EL (cell line): ENCODE results near the gene DDX39A.
"Not testable (repeated sequence)": the region's sequence is repeated elsewhere in the genome, so short reads cannot be mapped to it uniquely, and the experiment has no call there.

ENCODE experiments used
- DNase-seq: peaks from one replicate; pipeline ENCODE4 v3.0.0-alpha.2; 2016

The DDX39A gene

DNA sequence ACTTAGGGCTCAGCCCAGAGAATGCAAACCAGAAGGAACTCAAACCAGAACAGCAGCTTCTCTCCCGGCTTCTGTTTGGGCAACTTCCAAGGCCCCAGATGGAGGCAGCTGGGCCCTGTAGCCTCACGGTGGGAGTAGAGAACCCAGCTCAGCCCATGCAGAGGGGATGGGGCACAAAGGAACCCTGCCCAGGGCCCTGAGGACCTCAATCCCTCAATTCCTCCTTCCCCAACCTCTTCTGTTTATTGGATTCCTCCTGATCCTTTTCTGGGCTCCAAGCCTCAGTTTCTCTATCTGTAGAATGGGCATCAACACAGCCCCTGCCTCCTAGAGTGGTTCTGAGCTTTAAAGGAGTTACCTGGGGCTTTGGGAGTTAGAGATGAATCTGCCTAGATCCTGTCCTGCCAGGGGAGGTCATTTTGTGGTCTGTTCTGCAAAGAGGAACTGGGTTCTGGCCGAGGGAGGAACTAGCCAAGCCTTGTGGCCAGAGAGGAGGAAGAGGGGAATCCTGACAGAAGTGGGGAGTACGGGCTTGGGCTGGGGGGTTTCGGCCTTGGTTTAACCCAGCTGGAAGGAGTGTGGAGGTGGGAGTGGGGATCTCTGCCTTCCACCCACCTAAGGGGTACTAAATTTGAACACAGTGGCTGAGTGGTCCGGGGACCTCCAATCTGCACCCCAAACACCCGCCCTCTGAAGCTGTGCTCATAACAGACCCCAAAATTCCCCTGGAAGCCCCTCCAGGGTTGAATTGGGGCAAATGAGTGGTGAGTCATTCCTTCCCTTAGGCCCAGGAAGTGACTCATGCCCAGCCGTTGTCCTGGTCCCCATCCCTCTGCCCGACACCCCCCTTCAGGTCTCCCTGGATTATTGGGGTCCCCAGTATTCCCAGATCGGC lies 35.2 kb downstream of the DDX39A start:
- DNase-seq, result peak; percentile 76

DNA sequence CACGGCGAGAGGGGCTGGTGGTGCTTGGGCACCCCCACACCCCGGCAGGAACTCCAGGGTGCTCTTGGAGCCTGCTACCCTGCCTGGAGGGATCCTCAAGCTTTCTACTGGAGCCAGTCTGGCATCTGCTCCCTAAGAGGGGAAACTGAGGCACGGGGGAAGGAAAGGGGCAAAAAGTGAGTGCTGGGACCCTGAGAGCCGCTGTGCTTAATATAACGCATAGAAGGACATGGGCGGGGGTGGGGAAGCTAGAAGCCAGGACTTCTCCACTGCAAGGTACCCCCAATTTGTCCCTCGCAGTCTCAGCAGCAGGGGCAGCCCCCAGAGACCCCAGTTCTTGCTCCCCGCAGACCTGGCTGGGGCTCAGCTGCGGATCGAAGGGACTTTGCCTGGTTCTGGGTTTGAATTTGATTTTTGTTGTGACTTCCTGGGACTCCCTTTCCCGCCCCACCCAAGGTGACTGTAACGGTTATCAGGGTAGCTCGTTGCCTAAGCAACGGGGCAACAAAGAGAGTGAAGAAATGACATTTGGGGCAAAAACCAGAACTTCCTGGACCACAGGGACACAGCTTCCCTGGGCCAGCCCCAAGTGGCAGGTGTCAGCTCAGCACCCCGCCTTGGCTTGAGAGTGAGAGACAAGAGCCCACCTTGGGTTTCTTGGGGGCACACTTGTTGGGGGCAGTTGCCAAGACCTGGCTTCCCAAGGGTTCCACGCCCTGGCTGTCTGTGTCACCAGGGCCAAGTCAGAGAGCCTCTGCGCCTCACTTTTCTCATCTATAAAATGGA lies 37.3 kb downstream of the DDX39A start:
- peak; percentile 40 for DNase-seq

DNA sequence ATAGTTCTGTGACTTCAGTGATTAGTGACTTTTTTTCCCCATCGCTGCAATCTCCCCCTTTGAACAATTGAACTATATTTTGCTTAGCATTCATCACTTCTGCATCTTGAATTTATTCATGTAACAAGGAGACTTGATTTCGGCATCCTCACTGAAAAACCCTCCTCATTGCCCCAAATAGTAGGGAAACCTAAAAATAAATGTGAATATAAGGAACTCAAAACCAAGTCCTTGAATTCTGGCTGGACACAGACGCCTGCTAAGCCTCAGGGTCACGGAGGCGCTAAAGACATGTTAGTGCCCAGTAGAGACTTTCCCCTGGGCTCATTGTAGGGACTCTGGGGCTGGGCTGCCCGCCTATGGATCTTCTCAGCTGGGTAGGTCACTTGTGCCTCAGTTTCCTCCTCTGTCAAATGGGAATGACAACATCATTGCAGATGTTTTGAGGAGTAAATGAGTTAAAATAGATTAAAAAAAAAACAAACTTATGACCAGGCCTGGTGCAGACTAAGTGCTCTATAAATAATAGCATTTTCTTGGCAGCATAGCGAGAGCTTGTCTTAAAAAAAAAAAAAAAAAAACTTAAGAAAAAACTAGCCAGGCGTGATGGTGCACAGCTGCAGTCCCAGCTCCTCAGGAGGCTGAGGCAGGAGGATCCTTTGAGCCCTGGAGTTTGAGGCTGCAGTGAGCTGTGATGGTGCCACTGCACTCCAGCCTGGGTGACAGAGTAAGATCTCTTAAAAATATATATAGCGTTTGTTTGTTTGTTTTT lies 39.7 kb downstream of the DDX39A start:
- no peak for DNase-seq

DNA sequence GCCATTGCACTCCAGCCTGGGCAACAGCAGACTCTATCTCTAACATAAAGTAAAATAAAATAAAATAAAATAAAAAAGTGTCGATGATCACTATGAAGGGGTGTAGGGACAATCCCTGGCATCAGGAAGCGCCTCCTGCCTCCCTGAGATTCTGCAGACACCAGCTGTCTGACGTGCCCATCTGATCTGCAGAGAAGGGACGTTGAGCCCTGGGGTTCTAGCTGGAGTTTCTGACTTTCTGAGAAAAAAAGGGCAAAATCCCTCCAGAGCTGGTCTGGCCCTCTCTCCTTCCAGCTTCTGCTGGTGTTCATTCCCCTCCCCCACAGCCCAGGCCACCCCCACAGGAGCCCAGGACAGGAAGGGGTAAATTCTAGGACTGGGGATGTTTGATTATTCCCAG lies 40.3 kb downstream of the DDX39A start:
- no peak for DNase-seq

DNA sequence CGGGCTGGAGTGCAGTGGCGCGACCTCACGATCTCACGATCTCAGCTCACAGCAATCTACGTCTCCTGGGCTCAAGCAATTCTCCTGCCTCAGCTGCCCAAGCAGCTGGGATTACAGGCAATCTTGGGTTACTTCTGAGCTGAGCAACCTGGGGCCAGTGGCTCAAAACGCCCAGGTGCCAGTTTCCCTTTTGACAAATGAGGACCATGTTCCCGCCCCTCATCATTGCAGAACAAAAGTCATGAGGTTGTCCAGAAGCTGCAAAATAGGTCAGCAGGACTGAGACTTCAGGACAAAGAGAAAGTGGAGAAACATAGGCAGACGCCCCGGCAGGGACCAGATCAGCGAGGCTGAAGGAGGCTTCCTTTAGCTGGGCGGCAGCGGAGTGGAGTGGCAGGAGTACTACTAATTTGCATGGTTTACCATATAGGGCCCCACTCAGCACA lies 41.2 kb downstream of the DDX39A start:
- no peak for DNase-seq

DNA sequence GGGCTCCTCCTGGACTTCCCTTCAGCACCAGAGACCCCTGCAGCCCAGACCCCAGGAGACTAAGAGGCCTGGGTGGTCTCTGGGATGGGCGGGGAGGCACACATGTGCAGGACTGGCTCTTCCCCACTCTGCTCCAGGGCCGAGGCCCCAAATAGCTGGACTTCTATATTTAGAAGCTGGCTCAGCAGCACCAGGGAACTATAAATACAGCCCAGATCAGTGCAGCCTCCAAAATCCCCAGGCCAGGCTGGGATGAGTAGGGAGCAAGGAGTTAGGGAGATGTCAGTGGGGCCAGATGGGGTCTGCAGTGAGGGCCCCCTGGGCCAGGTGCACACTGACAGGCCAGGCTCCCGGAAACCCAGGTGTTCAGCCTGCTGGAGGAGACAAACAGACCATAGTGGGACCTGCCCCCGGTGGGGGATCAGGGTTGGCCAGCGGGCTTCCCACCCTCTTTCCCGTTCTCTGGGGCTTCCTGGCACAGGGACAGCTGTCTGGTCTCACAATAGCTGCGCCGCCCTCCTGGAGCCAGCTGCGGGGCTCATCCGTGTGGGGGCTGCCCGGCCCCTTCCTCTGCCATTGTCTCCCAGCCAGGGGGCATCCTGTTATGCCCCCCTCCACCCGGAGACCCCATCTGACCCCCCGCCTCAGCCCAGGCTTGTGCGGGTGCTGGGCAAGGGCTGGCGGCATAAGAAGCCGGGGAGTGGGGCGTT lies 43.4 kb downstream of the DDX39A start:
- DNase-seq, result no peak

DNA sequence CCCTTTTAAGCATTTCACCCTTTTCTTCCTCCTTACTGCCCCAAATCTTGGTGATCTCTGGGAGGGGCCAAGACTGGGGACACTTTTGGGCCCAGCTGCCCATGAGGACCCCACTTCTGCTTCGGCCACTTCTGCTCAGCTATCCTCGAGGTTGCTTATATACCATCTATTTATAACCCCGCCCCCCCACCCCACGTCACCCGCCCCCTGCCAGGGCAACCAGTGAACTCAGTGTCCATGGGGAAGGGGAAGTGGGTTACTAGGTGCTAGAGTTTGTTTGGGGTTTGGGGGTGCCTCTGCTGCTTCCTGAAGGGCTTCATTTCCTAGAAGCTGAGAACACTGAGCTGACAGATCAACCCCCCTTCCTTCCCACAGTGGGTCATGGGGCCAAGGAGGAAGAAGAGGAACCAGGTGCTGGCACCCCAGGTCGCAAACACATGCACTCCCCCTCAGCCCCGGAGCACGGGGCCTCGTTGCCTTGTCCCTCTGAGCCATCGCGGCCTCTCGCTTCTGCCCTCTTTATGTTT lies 44.0 kb downstream of the DDX39A start:
- no peak for DNase-seq

DNA sequence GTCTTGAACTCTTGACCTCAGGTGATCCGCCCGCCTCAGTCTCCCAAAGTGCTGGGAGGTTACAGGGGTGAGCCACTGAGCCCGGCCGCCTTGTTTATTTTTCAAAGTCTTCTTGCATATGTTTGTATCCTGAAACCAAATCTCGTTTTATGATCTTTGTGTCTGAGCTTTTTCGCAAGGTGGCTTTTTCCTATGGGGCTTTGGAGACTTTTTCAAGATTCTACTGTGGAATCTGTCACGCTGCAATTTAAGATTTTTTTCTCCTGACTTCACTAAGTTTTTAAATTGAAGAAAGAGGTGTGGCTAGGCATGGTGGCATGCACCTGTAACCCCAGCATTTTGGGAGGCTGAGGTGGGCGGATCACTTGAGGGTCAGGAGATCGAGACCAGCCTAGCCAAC lies 44.8 kb downstream of the DDX39A start:
- not testable (repeated sequence) for DNase-seq

DNA sequence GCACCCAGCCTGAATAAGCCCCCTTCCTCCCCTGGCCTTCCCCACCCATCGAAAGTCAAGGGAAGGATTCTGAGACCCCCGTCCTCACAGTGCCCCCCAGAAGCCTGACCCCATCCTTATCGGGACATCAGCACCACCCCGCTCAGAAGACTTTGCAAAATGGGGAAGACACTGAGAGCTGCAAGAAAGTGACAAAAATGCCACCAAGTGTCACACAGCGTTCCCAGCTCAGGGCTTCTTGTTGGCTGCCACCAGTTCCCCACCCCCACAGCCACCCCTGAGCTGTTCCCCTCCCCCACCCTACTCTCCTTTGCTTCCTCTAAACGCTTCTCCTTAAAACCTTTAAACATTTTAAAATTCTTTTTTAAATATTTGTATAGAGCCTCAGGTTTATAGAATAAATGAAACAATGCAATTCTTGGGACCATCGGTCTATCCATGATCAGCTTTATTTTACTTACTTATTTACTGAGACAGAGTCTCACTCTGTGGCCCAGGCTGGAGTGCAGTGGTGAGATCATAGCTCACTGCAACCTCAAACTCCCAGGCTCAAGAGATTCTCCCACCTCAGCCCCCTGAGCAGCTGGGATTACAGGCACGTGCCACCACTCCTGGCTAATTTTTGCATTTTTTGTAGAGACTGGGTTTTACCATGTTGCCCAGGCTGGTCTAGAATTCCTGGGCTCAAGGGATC lies 46.6 kb downstream of the DDX39A start:
- DNase-seq, result not testable (repeated sequence)

DNA sequence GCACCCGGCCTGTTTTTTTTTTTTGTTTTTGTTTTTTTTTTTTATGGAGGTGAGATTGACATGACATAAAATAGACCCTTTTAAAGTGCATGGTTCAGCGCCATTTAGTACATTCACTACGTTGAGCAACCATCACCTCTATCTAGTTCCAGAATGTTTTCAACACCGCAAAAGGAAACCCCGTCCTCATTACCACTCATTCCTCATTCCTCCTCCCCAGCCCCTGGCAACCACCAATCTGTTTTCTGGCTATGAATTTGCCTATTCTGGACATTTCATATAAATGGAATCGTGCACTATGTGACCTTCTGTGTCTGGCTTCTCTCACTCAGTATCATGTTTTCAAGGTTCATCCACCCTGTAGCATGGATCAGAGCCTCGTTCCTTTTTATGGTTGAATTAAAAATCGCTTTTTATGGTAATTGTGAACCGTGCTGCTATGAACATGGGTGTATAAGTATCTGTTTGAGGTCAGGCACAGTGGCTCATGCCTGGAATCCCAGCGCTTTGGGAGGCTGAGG lies 47.8 kb downstream of the DDX39A start:
- DNase-seq, result no peak

DNA sequence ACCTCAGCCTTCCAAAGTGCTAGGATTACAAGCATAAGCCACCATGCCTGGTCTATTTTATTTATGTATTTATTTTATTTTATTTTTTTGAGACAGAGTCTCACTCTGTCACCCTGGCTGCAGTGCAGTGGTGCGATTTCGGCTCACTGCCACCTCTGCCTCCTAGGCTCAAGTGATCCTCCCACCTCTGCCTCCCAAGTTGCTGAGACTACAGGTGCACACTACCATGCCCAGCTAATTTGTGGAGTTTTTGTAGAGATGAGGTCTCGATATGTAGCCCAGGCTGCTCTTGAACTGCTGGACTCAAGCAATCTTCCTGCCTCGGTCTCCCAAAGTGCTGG lies 48.2 kb downstream of the DDX39A start:
- no peak for DNase-seq

DNA sequence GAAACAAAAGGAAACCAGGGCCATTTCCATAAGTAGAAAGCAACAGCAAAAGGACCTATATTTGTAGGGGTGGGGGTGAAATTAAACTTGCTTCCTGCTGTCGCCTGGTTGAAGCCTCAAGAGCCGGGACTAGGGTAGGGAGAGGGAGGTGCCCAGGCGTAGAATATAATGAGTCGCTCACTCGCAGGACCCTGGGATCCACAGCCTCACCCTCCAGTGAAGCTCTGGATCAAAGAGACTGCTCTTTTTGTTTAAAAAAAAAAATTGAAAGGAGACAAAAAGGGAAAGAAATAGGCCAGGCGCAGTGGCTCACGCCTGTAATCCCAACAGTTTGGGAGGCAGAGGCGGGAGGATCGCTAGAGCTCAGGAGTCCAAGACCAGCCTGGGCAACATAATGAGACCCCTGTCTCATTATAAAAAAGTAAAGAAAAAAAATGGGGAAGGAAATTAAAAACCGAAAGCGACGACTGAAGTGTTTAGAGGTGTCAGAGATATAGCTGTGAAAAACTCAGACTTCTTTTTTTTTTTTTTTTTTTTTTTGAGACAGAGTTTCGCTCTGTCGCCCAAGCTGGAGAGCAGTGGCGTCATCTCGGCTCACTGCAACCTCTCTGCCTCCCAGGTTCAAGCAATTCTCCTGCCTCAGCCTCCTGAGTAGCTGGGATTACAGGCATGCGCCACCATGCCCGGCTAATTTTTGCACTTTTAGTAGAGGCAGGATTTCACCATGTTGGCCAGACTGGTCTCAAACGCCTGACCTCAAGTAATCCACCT lies 48.8 kb downstream of the DDX39A start:
- DNase-seq, result no peak

DNA sequence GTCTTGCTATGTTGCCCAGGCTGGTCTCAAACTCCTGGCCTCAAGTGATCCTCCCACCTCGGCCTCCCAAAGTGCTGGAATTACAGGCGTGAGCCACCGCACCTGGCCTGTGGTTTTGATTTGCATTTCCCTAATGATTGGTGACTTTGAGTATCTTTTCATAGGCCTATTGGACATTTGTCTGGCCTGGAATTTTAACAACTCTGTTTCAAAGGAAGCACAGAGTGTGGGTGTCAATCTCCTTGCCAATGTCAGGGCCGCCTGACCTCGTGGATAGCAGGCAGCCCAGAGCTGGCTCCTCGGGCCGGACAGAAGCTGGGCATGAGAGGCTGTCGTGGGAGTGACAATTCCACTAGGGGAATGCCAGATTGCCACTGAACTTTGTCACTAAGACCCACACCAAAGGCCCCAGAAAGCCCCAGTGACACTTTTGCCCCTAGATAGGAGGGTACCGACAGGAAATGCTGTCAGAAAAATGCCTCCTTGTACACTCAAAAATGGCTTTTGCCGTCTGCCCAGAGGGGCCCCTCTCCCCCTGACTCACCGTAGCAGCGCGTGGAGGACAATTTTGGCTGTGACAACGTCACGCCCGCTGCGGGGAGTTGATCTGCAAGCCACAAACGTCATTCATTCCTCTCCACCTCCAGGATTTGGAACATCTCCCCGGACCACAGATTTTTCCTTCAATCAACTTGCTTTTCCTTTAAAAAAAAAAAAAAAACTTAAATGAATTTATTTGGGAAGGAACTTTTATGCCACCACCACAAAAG lies 49.6 kb downstream of the DDX39A start:
- peak; percentile 47 for DNase-seq

DNA sequence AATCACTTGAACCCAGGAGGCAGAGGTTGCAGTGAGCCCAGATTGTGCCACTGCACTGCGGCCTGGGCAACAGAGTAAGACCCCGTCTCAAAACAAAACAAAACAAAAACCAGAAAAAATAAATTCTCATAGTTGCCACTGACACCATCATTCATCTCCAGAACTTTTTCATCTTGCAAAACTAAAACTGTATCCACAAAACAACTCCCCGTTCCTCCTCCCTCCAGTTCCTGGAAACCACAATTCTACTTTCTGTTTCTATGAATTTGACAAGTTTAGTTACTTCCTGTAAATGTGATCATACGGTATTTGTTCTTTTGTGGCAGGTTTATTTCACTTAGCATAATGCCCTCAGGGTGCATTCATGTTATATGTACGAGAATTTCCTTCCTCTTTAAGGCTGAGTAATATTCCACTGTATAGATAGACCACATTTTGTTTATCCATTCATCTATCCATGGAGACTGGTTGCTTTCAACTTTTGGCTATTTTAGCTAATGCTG lies 51.1 kb downstream of the DDX39A start:
- DNase-seq, result no peak

DNA sequence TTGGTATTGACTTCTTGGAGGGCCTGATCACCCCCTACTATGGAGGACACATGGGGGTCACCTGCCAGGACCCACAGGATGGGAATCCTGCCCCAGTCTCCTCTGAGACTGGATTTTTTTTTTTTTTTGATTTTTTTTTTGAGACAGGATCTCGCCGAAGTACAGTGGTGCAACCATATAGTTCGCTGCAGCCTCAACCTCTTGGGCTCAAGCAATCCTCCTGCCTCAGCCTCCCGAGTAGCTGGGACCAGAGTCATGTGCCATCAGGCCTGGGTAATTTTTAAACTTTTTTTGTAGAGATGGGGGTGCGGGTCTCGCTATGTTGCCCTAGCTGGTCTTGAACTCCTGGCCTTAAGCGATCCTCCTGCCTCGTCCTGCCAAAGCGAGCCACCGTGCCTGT lies 52.1 kb downstream of the DDX39A start:
- no peak for DNase-seq

DNA sequence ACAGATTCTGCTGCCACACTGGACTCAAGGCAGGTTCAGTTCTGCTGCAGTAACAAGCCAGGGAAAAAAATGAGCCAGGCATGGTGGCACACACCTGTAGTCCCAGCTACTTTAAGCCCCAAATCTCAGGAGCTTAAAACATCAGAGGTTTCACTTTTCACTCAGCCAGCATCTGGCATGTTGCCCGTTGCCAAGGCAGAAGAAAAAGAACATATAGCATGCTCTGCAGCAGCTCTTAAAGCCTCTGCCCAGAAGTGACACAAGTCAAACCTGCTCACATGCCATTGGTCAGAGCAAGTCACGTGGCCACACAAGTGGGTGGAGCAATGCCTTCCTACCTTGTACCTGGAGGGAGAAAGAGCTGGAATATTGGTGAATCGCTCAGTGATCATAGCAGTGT lies 52.6 kb downstream of the DDX39A start:
- peak; percentile 56 for DNase-seq

DNA sequence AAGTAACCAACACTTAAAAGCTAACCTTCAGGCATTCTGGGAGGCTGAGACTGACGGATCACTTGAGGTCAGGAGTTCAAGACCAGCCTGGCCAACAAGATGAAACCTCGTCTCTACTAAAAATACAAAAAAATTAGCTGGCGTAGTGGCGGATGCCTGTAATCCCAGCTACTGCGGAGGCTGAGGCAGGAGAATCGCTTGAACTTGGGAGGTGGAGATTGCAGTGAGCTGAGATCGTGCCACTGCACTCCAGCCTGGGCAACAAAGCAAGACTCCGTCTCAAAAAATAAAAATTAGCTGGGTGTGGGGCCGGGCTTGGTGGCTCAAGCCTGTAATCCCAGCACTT lies 55.1 kb downstream of the DDX39A start:
- DNase-seq, result not testable (repeated sequence)

DNA sequence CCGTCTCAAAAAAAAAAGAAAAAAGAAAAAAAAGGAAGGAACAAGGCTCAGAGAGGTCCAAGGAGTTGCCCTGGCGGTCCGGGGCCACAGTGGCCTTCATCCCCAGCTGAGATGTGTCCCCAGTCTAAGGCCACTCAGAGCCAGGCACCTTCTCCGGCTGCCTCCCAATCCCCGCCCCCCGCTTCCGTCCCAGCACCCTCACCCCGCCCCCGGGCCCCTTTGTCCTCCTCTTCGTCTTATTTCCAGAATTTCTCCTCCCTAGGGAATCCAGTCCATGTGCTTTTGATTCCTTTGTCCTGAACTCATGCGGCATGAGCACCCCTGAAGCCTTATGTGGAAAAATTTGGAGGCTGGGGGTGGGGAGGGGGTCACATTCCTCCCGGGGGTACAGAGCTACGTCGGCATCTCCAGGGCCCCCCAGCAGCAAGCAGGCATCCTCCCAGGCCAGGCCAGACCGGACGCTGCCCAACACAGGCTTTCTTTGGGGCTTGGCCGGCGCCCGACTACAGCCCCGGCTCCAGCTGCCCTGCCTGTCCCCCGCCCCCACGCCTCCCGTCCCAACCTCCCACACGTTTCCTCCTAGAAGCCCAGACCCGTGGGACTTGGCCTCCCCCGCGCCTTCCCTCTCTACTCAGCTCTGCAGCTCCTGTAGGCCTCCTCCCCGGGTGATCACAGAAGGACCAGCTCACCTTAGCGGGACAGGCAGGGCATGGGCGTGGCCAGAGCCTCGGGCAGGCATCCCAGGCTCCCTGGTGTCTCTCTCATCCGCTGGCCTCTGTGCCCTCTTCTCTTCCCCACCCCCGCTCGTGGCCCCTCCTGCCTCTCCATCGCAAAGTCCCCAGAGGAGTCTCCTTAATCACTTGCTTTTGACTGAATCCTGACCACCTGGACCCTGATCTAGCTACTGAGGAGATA lies 55.7 kb downstream of the DDX39A start:
- peak; percentile 70 for DNase-seq

DNA sequence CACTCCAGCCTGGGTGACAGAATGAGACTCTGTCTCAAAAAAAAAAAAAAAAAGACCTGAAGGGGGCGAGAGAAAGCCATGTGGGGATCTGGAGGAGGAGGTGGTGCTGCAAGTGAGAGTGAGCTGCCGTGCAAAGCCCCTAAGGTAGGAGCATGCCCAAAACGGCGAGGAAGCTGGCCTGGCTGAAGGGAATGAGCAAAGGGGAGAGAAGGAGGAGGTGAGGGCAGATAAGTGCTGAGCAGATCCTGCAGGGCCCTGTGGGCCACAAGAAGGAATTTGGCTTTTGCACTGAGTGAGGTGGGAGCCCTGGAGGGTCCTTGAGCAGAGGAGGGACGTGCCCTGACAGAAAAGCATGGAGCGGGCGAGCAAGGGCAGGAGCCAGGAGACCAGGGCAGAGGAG lies 57.3 kb downstream of the DDX39A start:
- no peak for DNase-seq
